NCI-H2171 (cell line): ENCODE measurements around the gene TEX52.
"Not testable (repeated sequence)": the region's sequence is repeated elsewhere in the genome, so short reads cannot be mapped to it uniquely, and the experiment has no call there.

Experiments used
- DNase-seq: peaks from one replicate; lab custom pipeline; 2025; lab: John Stamatoyannopoulos, UW

Gene TEX52

GRCh38 chr12:2864198-2864597, 7.4 kb upstream of the TEX52 start:
- DNase-seq = no peak

GRCh38 chr12:2863402-2863801, 6.6 kb upstream of the TEX52 start:
- DNase-seq = not testable (repeated sequence)

- no peak for DNase-seq
Observed at GRCh38 chr12:2862876-2863275, 6.0 kb upstream of the TEX52 start.

GRCh38 chr12:2860170-2860569, 3.3 kb upstream of the TEX52 start:
- no peak for DNase-seq

- no peak for DNase-seq
Observed at GRCh38 chr12:2858944-2859421, 2.1 kb upstream of the TEX52 start.

GRCh38 chr12:2858334-2858733, 1.5 kb upstream of the TEX52 start:
- no peak for DNase-seq

- no peak for DNase-seq
Observed at GRCh38 chr12:2857576-2857975, 737 bp upstream of the TEX52 start.

GRCh38 chr12:2856051-2856450, 788 bp downstream of the TEX52 start:
- DNase-seq = no peak

GRCh38 chr12:2855546-2855945, 1.3 kb downstream of the TEX52 start:
- DNase-seq = no peak

- no peak for DNase-seq
Observed at GRCh38 chr12:2854669-2855453, 2.0 kb downstream of the TEX52 start.

- DNase-seq = peak; percentile 34
Observed at GRCh38 chr12:2853626-2854025, 3.2 kb downstream of the TEX52 start.

GRCh38 chr12:2851931-2852330, 4.9 kb downstream of the TEX52 start:
- DNase-seq = no peak

GRCh38 chr12:2845280-2845679, 11.6 kb downstream of the TEX52 start:
- DNase-seq = no peak

GRCh38 chr12:2844786-2845185, 12.1 kb downstream of the TEX52 start:
- no peak for DNase-seq

GRCh38 chr12:2842948-2843347, 13.9 kb downstream of the TEX52 start:
- DNase-seq = no peak

GRCh38 chr12:2841056-2841650, 15.7 kb downstream of the TEX52 start:
- no peak for DNase-seq

- no peak for DNase-seq
Observed at GRCh38 chr12:2836574-2836973, 20.3 kb downstream of the TEX52 start.

- DNase-seq = peak; percentile 65
Observed at GRCh38 chr12:2835691-2836403, 21.0 kb downstream of the TEX52 start.

- DNase-seq = peak; percentile 62
Observed at GRCh38 chr12:2834581-2835491, 22.0 kb downstream of the TEX52 start, which contains the start of gene NRIP2. Gene NRIP2, minus strand, starts transcription at chr12:2835035. Its CDS starts 52 bp downstream, at chr12:2834983.

- no peak for DNase-seq
Observed at GRCh38 chr12:2833810-2834209, 23.0 kb downstream of the TEX52 start.

- DNase-seq = no peak
Observed at GRCh38 chr12:2833327-2833726, 23.5 kb downstream of the TEX52 start.
